DOHH2 (cell line): ENCODE results near the gene HSF2BP.

Experiments
- H3F3A ChIP-seq: fragments of 200-600 bp; sonication (generic), shearing (Covaris generic); 2 replicates; pipeline ENCODE4 v1.6.0; 2016; ENCODE audit warnings: antibody characterized with exemption, mild to moderate bottlenecking; ENCODE audit not compliant: control insufficient read depth, insufficient read depth
- H3K27ac ChIP-seq: fragments of 200-600 bp; sonication (generic); 2 replicates; pipeline ENCODE4 v1.5.1; 2014; ENCODE audit warnings: low read depth, mild to moderate bottlenecking, low read length, moderate library complexity
- H3K27me3 ChIP-seq: fragments of 200-600 bp; sonication (generic); 2 replicates; pipeline ENCODE4 v1.6.1; 2014; ENCODE audit warnings: mild to moderate bottlenecking, low read length, mixed read lengths; ENCODE audit not compliant: control insufficient read depth
- H3K36me3 ChIP-seq: fragments of 200-600 bp; sonication (generic); 2 replicates; pipeline ENCODE4 v1.6.1; 2014; ENCODE audit warnings: mild to moderate bottlenecking, low read length, moderate library complexity, mixed read lengths; ENCODE audit not compliant: control insufficient read depth
- H3K4me1 ChIP-seq: fragments of 200-600 bp; sonication (generic); 2 replicates; pipeline ENCODE4 v1.6.1; 2014; ENCODE audit warnings: mild to moderate bottlenecking, low read length, mixed read lengths; ENCODE audit not compliant: control insufficient read depth
- H3K4me2 ChIP-seq: fragments of 200-600 bp; sonication (generic); 2 replicates; pipeline ENCODE4 v1.6.0; 2014; ENCODE audit warnings: mild to moderate bottlenecking, low read length, moderate library complexity
- H3K4me3 ChIP-seq: fragments of 200-600 bp; sonication (generic); 2 replicates; pipeline ENCODE4 v1.5.1; 2014; ENCODE audit warnings: mild to moderate bottlenecking, low read length, mixed read lengths
- H3K79me2 ChIP-seq: fragments of 200-600 bp; sonication (generic); 2 replicates; pipeline ENCODE4 v1.6.1; 2014; ENCODE audit warnings: mild to moderate bottlenecking, low read length, mixed read lengths; ENCODE audit not compliant: control insufficient read depth
- H3K9me2 ChIP-seq: fragments of 200-600 bp; sonication (generic); replicated peaks from 2 replicates; pipeline ENCODE4 v1.6.1; 2014; ENCODE audit warnings: mild to moderate bottlenecking, low read length, mixed read lengths; ENCODE audit not compliant: control insufficient read depth
- H3K9me3 ChIP-seq: fragments of 200-600 bp; sonication (generic); 2 replicates; pipeline ENCODE4 v1.6.1; 2014; ENCODE audit warnings: antibody characterized with exemption, low read length, mixed read lengths; ENCODE audit not compliant: control insufficient read depth, insufficient read depth
- H4K20me1 ChIP-seq: fragments of 200-600 bp; sonication (generic); 2 replicates; pipeline ENCODE4 v1.6.0; 2014; ENCODE audit warnings: low read depth, mild to moderate bottlenecking, antibody characterized with exemption, low read length, moderate library complexity; ENCODE audit not compliant: control insufficient read depth, insufficient read depth
- CTCF ChIP-seq: fragments of 200-600 bp; sonication (generic); IDR thresholded peaks from one replicate; pipeline ENCODE4 v1.5.1; 2014; ENCODE audit warnings: antibody characterized with exemption, mild to moderate bottlenecking, low read depth, low read length; ENCODE audit not compliant: poor library complexity, severe bottlenecking
- EZH2phosphoT487 ChIP-seq: fragments of 200-600 bp; sonication (generic); IDR thresholded peaks from 2 replicates; pipeline ENCODE4 v1.6.1; 2017; ENCODE audit warnings: borderline replicate concordance, mild to moderate bottlenecking, antibody characterized with exemption, low read length, moderate library complexity, mixed read lengths

The HSF2BP gene

DNA sequence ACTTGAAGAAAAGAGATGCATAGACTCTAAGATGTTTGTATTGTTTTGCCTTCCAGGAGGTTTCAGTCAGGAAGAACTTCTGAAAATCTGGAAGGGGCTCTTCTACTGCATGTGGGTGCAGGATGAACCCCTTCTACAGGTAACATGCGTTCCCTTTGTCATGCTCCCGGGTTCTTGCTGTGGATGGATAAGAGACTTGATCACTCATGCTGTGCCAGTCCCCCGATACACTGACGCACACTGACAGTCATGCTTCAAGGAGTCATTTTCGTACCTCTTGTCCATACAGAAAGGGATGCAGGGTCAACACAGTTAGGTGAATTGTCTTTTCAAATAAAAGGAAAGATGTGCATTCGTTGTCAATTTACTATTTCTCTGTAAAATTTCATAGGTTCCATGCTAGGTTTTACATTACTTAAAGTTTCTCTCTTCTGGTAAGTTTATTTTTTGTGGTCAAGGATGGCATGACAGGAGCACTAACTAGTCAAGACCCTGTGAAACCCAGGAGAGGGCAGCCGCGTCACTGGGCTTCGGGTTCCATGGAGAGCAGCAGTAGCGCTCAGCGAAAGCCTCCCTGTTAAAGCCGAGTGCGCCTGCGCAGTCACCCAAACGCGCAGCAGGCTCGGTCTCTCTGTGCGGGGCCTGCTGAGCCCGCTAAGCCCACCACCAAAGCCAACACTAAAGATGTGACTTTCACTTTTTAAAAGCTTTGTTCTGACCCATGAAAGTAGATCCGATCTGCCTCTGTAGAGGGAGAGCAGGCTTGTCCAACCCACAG is 10.7 kb upstream of the HSF2BP start:
- H3K27ac ChIP-seq = no peak overlapping the region

GRCh38 chr21:43667191-43667904 is 8.1 kb upstream of the HSF2BP start:
- H3K4me1 ChIP-seq = peaks cover 3% of the 10 kb centered on the region; the same call in 1 of the 2 replicates
- H3K27ac ChIP-seq = no peak overlapping the region
- H3F3A ChIP-seq = no peaks in the 10 kb centered on the region
- TF ChIP-seq EZH2phosphoT487 = no peak
- TF ChIP-seq CTCF = no peak
- no peak overlapping the region for H3K4me2 ChIP-seq
- H3K9me3 ChIP-seq = no peaks in the 10 kb centered on the region
- no peaks in the 10 kb centered on the region for H3K9me2 ChIP-seq
- no peak overlapping the region for H3K4me3 ChIP-seq
- H3K79me2 ChIP-seq = peaks cover 100% of the 10 kb centered on the region
- no peaks in the 10 kb centered on the region for H3K27me3 ChIP-seq
- H3K36me3 ChIP-seq = peaks cover 92% of the 10 kb centered on the region
- peaks cover 10% of the 10 kb centered on the region for H4K20me1 ChIP-seq

More for the DNA sequence above, 10.7 kb upstream of the HSF2BP start:
- Histone ChIP-seq H3K9me3 (no peaks in the 10 kb centered on the region), H3K9me2 (no peaks in the 10 kb centered on the region), H3F3A (0 out of 2 replicates have a peak, but pooled peaks cover 3% of the 10 kb centered on the region), H3K4me3 (no peak overlapping the region), H3K36me3 (peaks cover 87% of the 10 kb centered on the region), H3K79me2 (peaks cover 86% of the 10 kb centered on the region), H4K20me1 (peaks cover 11% of the 10 kb centered on the region), H3K4me1 (0 out of 2 replicates have a peak, but pooled peaks cover 3% of the 10 kb centered on the region), H3K4me2 (no peak overlapping the region), H3K27me3 (no peaks in the 10 kb centered on the region)
- TF ChIP-seq EZH2phosphoT487 = no peak
- no peak for TF ChIP-seq CTCF

GRCh38 chr21:43665879-43666278 is 6.6 kb upstream of the HSF2BP start:
- no peaks in the 10 kb centered on the region for H3F3A ChIP-seq
- H3K27ac ChIP-seq = no peak overlapping the region
- H3K79me2 ChIP-seq = peaks cover 100% of the 10 kb centered on the region
- H3K4me3 ChIP-seq = no peak overlapping the region
- H4K20me1 ChIP-seq = peaks cover 25% of the 10 kb centered on the region; the same call in 1 of the 2 replicates
- TF ChIP-seq CTCF (no peak), EZH2phosphoT487 (no peak)
- no peaks in the 10 kb centered on the region for H3K9me3 ChIP-seq
- H3K36me3 ChIP-seq = peaks cover 92% of the 10 kb centered on the region
- H3K27me3 ChIP-seq = no peaks in the 10 kb centered on the region
- no peaks in the 10 kb centered on the region for H3K9me2 ChIP-seq
- H3K4me1 ChIP-seq = peaks cover 17% of the 10 kb centered on the region
- no peak overlapping the region for H3K4me2 ChIP-seq
